Esophagus muscularis mucosa (tissue), 4 donors: ENCODE data around the gene GABRR1.

ENCODE experiments used
- EP300 ChIP-seq: sonication (generic); formaldehyde crosslinking; IDR thresholded peaks from one replicate; pipeline ENCODE4 v1.6.1; 2017; ENCODE audit warnings: antibody characterized with exemption
- POLR2A ChIP-seq: fragments of 450-650 bp; IDR thresholded peaks from one replicate; pipeline ENCODE4 v1.6.1; 2017; ENCODE audit warnings: antibody characterized with exemption, moderate library complexity, mild to moderate bottlenecking, low read depth
- POLR2AphosphoS5 ChIP-seq, 2 donors: sonication (generic); formaldehyde crosslinking; IDR thresholded peaks; one replicate each; pipeline ENCODE4 v1.6.1; 2017; ENCODE audit warnings: antibody characterized with exemption in 2 of 2
- TF ChIP-seq, protein P1 (sequence below), 3 experiments: fragments of 200-600 bp in 2 of 3; fragments of 450-650 bp in 1 of 3; sonication (generic) in 2 of 3; IDR thresholded peaks; one replicate each; pipeline ENCODE4 v1.5.1; 2017 to 2019; ENCODE audit warnings: antibody characterized with exemption in 3 of 3, mild to moderate bottlenecking in 2 of 3, moderate library complexity in 1 of 3

DNA sequence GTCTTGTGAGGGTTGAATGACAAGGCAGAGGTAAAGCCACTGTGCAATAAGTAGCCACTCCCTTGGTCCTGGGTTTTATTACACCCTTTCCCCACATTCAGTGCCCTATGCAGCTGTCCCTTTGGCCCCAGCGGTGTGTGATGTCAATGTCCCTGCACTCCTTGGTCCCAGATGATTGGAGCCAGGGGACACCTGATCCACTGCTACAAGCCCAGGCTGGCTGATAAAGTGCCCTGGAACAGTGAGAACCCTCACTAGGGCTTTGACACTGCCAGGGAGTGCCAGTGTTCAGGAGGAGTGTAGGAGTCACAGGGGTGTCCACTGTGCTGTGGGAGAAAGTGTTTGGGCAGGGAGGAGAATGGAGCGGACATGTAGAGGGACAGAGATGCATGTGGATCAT is 30.4 kb downstream of the GABRR1 start:
- TF ChIP-seq, protein P1, sequence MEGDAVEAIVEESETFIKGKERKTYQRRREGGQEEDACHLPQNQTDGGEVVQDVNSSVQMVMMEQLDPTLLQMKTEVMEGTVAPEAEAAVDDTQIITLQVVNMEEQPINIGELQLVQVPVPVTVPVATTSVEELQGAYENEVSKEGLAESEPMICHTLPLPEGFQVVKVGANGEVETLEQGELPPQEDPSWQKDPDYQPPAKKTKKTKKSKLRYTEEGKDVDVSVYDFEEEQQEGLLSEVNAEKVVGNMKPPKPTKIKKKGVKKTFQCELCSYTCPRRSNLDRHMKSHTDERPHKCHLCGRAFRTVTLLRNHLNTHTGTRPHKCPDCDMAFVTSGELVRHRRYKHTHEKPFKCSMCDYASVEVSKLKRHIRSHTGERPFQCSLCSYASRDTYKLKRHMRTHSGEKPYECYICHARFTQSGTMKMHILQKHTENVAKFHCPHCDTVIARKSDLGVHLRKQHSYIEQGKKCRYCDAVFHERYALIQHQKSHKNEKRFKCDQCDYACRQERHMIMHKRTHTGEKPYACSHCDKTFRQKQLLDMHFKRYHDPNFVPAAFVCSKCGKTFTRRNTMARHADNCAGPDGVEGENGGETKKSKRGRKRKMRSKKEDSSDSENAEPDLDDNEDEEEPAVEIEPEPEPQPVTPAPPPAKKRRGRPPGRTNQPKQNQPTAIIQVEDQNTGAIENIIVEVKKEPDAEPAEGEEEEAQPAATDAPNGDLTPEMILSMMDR (IDR thresholded peaks at IDR 0.05) = no peak
- no peak for TF ChIP-seq POLR2A
- TF ChIP-seq EP300 = no peak
- no peak for TF ChIP-seq POLR2AphosphoS5 (IDR thresholded peaks at IDR 0.05)
